HG03565 (cell line): ENCODE data around the gene MRPL32.
"Not testable (repeated sequence)": the region's sequence is repeated elsewhere in the genome, so short reads cannot be mapped to it uniquely, and the experiment has no call there.

ENCODE experiments used
- ATAC-seq: cut with Tn5 transposase; IDR thresholded peaks from one replicate; pipeline ENCODE4 v1.9.1; 2021; ENCODE audit warnings: mild to moderate bottlenecking, moderate library complexity; ENCODE audit not compliant: unreplicated experiment

Gene MRPL32

DNA sequence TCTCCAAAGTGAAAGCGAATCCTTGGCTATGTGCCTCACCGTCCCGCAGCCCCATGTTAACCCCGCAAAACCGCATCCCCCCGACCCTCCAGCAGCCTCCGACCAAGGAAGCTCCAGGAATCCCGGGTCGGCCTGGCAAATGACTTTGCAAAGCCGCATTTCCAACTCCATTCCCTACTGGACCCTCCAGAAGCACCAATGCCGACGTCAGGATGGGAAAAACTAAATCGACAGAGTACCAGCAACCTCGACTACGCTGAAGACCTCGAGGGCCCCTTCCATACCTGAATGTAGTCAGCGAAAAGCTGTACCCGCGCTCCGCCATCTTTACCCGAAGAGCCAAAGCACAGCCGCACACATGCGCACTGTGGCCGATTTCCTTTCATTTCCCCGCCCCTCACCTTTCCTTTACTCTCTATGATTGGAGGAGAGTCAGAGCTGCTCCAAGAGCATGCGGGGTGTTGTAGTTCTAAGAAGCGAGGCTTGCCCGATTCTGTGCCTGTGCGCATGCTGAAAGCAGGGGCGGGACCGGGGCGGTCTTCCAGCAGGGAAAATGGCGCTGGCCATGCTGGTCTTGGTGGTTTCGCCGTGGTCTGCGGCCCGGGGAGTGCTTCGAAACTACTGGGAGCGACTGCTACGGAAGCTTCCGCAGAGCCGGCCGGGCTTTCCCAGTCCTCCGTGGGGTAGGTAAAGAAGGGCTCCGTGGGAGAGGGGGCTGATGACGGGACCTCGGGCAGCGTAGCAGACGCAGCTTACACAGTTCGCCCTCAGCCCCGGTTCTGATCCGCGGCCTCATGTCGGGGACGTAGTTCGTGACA lies at the start of gene MRPL32, which contains the start of gene PSMA2:
MRPL32 (plus strand) TSS at position 543 of the 818 bp plus-strand sequence; CDS start at position 554, 11 bp downstream.
PSMA2 (minus strand) TSS at position 341 of the 818 bp plus-strand sequence; CDS start at position 325, 16 bp downstream.
- ATAC-seq = peak; percentile 99

DNA sequence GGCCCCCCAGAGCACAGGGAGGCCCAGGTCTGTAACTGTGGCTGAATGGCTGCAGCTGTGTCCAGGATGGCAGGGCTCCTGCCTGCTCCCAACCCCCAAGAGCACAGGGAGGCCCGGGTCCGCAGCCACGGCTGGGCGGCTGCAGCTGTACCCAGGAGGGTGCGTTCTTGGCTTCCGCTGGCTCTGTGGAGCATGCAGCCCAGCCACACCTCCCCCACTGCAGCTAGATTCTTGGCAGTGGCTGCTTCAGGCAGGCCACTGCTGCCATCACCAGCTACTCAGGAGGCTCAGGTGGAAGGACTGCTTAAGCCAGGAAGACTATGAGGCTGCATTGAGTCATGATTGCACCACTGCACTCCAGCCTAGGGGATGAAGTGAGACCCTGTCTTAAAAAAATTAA lies 48.2 kb upstream of the MRPL32 start:
- ATAC-seq = no peak

DNA sequence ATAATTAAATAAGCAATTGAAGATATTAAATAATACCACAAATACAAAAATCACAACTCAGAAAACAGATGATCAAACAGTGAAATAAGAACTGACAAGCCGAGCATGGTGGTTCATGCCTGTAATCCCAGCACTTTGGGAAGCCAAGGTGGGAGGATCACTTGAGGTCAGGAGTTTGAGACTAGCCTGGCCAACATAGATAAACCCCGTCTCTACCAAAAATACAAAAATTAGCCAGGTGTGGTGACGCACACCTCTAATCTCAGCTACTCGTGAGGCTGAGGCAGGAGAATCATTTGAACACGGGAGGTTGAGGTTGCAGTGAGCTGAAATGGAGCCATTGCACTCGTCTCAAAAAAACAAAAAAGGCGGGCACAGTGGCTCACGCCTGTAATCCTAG lies 47.0 kb upstream of the MRPL32 start:
- not testable (repeated sequence) for ATAC-seq

DNA sequence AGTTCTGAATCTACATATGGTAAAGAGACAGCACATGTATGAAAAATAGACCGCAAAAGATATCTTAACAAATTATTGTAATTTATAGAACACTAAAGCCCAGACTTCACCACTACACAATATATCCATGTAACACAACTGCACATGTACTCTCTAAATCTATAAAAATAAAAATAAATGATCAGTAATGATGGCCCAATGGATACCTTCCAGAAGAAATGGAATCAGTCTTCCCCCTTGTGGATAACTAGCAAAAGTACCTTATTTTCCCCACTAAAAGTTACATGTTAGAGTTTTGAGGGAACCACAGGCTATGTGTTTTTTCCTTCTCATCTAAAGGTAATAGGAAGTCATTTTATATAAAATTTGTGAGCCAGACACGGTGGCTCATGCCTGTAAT lies 46.0 kb upstream of the MRPL32 start:
- no peak for ATAC-seq

DNA sequence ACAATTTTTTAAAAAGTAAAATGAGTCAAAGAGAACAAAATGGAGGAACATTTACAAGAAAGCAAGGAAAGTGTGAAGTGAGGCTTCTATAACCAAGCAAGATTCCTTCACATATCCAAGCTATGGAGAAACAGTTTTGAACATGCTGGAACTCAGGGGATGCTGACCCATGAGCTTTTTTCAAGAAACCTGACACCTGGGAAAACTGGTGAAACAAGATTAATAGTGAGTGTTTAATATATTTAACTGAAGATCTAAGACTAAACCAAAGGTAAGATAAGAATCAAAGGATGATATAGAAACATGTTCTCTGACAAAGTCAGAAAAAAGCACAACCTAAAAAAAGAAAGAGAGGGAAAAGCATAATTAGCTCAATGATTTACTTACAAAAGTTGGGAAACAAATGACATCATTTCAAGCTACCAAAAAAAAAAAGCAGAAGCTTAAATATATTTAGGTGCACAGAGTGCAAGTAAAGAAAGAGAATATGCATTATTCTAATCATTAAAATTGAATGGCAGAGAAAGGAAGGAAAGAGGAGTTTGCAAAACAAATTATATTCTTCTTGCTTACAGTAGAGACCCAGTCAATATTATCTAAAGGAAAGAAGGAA lies 45.2 kb upstream of the MRPL32 start:
- ATAC-seq = no peak

DNA sequence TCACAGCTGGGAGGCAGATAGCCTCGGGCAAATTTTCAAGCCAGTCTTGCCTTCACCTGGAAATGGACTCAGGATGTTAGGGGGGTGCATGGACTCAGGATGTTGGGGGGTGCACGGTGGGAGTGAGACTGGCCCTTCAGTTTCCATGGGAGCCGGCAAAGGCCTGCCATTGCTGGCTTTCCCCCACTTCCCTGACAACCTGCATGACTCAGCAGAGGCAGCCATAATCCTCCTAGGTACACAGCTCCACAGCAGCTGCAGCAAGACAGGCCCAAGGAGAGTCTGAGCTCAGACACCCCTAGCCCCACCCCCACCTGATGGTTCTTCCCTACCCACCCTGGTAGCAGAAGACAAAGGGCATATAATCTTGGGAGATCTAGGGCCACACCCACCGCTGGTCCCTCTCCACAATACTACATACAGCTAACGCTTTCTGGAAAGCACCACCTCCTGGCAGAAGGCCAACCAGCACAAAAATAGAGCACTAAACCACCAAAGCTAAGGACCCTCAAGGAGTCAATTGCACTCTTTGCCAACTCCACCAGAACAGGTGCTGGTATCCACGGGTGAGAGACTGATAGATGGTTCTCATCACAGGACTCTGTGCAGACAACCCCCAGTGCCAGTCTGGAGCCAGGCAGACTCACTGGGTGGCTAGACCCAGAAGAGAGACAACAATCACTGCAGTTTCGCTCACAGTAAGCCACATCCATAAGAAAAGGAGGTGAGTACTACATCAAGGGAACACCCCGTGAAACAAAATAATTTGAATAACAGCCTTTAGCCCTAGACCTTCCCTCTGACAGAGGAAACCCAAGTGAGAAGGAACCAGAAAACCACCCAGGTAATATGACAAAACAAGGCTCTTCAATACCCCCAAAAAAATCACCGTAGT lies 38.6 kb upstream of the MRPL32 start:
- ATAC-seq = no peak

DNA sequence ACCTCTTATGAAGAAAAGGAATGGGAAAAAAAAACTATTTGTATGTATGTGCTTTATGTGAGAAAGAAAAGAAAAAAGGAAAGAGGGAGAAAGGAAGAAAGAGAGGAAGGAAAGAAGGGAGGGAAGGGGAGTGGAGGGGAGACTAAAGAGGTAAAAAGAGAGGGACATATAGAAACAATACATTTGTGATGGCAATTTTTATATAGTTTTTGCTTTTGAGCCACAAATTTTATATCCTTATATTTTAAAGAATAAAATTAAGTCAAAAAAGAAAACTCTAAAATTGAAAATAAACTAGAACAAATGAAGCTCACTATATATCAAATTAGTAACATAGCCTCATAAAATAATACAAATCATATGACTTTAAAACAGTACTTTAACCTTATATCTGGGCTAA lies 31.3 kb upstream of the MRPL32 start:
- no peak for ATAC-seq

DNA sequence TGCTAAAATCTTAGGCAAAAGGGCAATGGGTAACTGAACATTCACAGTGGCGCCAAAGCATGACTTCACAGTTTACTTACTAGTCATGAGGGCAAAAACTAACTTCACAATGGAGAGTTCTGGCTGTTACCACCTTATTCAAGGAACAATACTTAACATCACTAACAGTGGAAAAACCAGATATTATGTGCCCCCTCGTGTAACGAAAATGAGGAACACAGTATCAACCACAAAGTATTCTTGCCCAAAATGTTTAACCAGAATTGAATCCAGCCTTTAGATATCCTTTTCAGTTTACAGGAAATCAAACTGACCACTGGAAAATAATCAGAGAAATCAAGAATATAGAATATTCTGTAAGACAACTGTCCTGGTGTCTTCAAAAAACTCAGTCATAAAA lies 29.8 kb upstream of the MRPL32 start:
- ATAC-seq = no peak

DNA sequence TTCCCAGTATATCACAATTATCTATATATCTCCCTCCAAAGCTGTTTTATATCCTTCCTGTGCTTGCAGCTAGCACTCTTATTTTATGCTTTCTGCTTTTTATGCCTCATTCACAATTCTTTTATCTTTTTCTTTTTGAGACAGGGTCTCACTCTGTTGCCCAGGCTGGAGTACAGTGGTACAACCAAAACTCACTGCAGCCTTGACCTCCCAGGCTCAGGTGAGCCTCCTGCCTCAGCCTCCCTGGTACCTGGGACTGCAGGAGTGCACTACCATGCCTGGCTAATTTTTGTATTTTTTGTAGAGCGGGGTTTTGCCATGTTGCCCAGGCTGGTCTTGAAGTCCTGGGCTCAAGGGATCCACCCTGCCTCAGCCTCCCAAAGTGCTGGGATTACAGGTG lies 26.0 kb upstream of the MRPL32 start:
- no peak for ATAC-seq

DNA sequence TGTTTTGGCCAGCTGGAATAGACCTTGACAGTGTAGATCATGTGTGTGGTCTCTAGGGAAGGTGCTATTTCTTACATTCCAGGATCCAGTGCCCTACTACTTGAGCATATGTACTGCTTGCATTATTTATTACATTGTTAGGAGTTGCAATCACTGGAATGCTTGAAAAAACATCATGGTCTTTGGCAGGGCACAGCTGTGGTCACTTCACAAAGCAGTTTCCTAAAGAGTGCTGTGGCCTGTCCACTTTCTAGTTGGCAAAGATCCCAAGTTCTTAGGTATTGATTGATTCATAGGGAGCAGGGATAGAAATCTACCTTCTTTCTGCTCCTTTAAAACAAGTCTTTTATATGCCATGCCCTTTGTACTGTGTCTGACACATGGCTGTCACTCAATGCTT lies 24.9 kb upstream of the MRPL32 start:
- no peak for ATAC-seq

DNA sequence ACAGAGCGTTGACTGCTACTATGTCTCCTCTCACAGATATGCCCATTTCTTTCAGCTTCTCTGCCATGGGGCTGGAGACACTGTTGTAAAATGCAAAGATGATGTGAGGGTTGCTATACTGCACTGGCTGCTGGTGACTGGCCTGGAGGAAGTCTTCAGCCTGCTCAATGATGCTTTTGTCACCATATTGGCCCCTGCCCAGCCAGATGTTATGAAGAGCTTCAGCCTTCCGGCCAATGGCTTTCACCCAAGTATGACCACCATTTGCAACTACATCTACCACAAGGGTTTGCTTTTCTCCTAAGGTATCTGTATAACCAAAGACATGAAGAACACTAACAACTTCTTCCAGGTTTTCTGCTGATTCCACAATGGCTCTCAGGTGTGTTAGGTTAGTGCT lies 21.9 kb upstream of the MRPL32 start:
- no peak for ATAC-seq

DNA sequence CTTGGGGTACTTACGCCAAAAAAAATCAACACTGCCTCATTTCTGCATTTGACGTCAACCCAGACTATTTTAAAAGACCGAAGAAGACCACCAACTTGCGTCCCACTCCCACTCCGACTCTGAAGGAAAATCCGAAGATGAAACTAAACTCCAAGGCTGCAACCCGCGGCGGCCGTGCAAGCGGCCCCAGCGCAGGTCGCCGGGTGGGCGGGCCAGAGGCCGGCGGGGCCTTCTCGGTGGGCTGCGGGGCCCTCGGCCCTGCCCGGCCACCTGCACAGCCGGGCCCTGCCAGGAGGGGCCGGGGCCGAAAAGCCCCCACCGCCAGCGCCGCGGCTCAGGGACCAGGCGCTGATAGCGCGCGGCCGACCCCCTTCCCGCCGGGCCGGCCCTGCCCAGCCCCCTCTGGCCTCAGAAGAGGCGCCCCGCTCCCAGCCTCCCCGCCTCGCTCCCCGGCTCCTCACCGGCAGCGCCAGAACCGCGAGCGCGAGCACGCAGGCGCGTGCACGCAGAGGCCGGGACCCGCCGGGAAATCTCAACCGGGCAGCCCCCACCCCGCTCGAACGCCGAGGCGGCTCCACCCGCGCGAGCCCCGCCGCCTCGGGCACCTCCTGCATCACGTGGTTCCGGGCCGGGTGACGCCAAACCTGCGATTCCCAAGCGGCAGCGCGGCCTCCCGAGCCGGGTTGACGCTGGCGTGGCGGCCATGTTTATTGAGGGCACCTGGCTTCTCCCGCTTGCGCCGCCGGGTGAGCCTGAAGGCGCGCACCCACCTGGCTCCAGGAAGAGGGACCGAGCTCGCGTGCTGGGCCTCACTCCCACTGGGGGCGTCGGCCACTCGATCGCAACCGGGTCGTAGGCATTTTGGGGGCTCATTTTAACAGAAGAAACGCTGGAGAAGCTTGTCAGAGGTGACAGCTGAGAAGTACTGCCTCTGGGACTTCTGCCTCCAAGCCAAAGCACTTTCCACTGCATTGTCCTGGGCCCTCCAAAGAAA lies 20.4 kb upstream of the MRPL32 start, which contains the start of gene C7orf25:
C7orf25 (minus strand) TSS at position 617 of the 994 bp plus-strand sequence. CDS start 1,170 bp downstream, outside the sequence.
- peak; percentile 90 for ATAC-seq

DNA sequence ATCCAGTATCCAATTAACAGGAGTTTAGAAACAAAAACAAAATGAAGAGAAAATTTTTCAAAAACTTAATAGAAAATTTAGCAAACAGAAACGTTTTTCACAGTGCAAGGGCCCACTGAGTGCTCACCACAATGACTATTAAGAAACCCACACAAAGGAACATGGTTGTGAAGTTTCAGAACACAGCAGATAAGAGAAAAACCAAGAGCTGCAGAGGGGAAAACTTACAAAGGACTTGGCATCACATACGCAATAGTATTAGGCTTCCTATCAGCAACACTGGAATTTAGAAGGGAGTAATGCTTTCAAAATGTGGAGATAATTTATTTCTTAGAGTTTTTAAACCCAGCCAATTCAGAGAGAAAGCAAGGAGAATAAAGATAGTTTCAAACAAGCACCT lies 18.6 kb upstream of the MRPL32 start:
- no peak for ATAC-seq

DNA sequence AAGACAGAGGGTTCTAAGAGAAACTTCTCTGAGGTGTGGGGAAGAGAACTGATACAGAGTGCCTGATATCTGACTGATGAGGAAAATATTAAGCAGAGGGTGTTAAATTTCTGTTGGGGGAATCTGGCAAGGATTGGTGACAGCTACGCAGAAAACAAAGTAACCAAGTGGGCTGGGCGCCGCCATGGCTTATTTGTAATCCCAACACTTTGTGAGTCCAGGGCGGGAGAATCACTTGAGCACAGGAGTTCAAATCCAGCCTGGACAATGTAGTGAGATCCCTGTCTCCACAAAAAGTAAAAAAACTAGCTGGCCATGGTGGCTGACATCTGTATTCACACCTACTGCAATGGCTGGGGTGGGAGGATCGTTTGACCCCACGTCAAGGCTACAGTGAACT lies 18.2 kb upstream of the MRPL32 start:
- no peak for ATAC-seq

DNA sequence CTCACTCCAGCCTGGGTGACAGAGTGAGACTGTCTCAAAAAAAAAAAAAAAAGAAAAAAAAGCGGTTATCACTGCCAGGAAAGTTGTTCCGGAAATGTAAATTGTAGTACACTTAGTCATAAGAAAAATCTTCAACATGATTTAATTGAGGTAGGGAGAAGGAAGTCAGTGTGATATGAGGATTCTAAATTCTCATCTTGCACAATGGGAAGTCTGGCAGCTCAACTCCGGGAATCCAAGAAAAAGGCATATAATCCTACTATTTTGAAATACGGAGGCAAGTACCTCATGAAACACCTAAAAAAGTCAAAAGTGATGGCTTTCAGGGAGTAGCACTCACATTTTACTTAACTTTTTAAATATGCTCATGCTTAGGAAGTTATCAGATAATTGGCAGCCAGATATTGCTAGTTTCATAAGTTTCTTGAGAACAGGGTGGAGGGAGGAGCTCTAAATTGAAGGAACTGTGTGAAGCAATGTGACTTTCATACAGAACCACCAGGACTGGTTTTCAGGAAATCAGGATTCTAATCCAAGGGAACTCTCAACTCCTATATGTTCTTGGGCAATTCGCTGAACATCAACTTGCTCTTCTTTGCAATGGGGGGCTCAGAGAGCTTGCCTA lies 17.6 kb upstream of the MRPL32 start:
- ATAC-seq = no peak

DNA sequence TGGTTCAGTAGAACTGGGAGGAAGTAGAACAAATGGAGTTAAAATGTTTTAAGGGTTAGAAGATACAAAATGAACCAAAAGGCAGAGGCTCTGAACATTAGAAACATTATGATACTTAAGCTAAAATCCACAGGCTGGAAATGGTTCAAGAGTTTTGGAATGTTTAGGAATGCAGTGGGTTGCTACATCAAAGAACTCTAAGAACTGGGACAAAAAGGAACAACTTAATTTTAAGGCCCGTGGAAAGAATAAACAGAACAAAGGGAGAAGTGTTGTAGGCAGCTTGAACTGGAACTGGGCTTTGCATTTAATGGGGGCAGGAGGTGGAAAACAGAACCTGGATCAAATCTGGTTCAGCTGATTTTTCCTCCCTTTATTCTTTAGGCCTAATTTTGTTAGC lies 16.8 kb upstream of the MRPL32 start:
- ATAC-seq = no peak

DNA sequence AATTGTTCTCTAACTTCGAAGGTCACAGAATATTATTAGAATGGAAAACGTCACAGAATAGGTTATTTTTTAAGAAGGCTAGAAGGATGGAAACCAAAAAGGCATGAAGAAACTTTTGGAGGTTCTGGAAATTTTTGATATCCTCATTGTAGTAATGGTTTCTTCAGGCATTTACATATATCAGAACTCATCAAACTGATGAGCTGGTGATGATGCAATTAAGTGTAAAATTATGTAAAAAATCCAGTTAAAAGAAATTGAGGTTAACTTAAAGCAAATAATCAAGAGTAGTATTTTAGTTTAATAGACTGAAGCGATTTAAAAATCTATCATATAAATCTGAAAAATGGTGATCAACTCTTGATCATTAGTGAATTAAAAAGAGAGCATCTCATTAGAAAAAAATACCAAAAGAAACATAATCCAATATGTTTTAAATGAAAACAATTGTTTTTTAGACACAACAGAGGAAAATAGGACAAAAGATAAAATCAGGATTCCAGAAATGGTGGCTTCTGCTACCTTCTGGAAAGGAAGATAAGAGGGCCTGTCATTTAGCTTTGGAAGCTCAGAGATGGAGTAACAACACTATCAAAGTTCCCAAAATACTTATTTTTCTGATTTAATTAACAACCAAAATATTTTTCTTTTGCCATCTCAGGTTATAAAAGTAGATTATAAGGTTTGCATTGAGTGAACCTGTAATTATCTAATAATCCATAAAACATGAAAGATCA lies 10.0 kb upstream of the MRPL32 start:
- ATAC-seq = no peak

DNA sequence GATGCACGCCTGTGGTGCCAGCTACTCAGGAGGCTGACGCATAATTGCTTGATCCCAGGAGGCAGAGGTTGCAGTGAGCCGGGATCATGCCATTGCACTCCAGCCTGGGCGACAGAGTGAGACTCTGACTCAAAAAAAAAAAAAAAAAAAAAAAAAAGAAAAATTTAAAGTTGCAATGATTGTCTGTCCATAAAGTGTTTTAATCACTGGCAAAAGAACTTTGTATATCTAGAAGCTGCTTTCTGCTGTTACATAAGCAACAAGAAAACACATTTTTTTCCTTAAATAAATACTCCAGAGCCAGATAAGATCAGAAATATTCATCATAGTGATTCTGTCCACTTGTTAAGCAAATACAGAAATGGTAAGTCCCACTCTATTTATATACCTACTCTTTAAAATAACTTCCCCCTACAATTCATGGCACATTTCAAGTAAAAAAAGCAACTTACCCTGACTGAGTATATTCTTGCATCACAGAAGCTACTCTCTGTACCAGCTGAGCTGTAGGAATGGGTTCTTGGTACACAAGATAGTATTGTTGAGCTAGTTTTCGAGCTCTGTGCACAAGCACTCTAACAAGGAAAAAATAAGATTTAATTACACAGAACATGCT lies 7.8 kb upstream of the MRPL32 start:
- ATAC-seq = no peak
